ENCODE measurements around the gene BAHCC1. TPM values are rescaled to one million over a fixed set of nuclear protein-coding genes. Genes with fewer than 3 reads are reported as not detected.

The BAHCC1 gene
- total and polyA plus RNA-seq, 2 of the 8 experiments (the other 6 are each of a cell fraction or from before 2014, with no cell fraction given) = 0.26 to 0.58 TPM

GRCh38 chr17:81438688-81439087 is 43.4 kb downstream of the BAHCC1 start:
- H3K4me1 ChIP-seq (replicated peaks in 1 of 4; ENCODE audit: control insufficient read depth in 3 of 4, insufficient read depth in 4 of 4, low read length in 3 of 4) = peaks cover 0 to 2% (median under 1%) of the 10 kb centered on the region in 4 experiments; a peak in 3 of 7 replicates
- no peak overlapping the region for H3K4ac ChIP-seq (replicated peaks; ENCODE audit: insufficient read length, low read depth, low read length)
- H3K27me3 ChIP-seq (replicated peaks in 1 of 4; ENCODE audit: control insufficient read depth in 3 of 4, extremely low read depth in 1 of 4, insufficient read depth in 3 of 4, low read length in 3 of 4) = no peaks in the 10 kb centered on the region
- H3K27ac ChIP-seq (ENCODE audit: low read depth, low read length) = no peak overlapping the region
- H3K36me3 ChIP-seq (ENCODE audit: control insufficient read depth in 2 of 4, insufficient read depth in 4 of 4, low read length in 3 of 4) = no peaks in the 10 kb centered on the region
- TF ChIP-seq BACH1 (IDR thresholded peaks at IDR 0.05; ENCODE audit: low read length) = no peak
- no peak for DNase-seq (ENCODE audit: low read depth in 1 of 2, low spot score in 2 of 2)
- H3K56ac ChIP-seq (replicated peaks; ENCODE audit: insufficient read length, low read depth, low read length) = no peak overlapping the region
- H3K4me2 ChIP-seq (ENCODE audit: insufficient read depth in 1 of 2, low read depth in 2 of 2, low read length in 2 of 2) = no peak overlapping the region
- H2BK120ac ChIP-seq (replicated peaks; ENCODE audit: low read depth, low read length) = no peak overlapping the region
- H4K91ac ChIP-seq (replicated peaks; ENCODE audit: insufficient read length, low read length) = no peak overlapping the region
- H3K14ac ChIP-seq (ENCODE audit: insufficient read length) = no peak overlapping the region
- H4K20me1 ChIP-seq (replicated peaks in 1 of 2; ENCODE audit: control insufficient read depth in 1 of 2, insufficient read depth in 2 of 2, low read length in 2 of 2) = no peaks in the 10 kb centered on the region
- H3K23ac ChIP-seq (ENCODE audit: insufficient read length) = no peak overlapping the region
- H2AK5ac ChIP-seq (ENCODE audit: low read depth, low read length) = no peak overlapping the region
- H3K23me2 ChIP-seq (ENCODE audit: low read depth, low read length) = no peaks in the 10 kb centered on the region
- no peak for FAIRE-seq
- H3K18ac ChIP-seq (ENCODE audit: extremely low read depth, low read length) = no peak overlapping the region
- WGBS, 2 experiments (ENCODE audit: extremely low coverage in 1 of 2, insufficient coverage in 1 of 2, insufficient read length in 1 of 2, insufficient replicate concordance in 2 of 2, low coverage in 1 of 2, low lambda C conversion rate in 2 of 2, missing lambda C conversion rate in 1 of 2) = 78% methylated on average over 3 of the region's 10 CpGs; no CpG with 5 or more reads in 1 of the 2 experiments
- H3K4me3 ChIP-seq (ENCODE audit: extremely low read depth in 1 of 4, insufficient read depth in 2 of 4, low read depth in 3 of 4, low read length in 4 of 4) = no peak overlapping the region
- H2BK20ac ChIP-seq (ENCODE audit: low read length) = no peak overlapping the region
- H3K9ac ChIP-seq (replicated peaks in 1 of 4; ENCODE audit: extremely low read depth in 1 of 4, low read depth in 3 of 4, low read length in 3 of 4) = no peak overlapping the region
- no peak overlapping the region for H2BK15ac ChIP-seq (ENCODE audit: low read length)
- no peaks in the 10 kb centered on the region for H3K79me2 ChIP-seq (ENCODE audit: control insufficient read depth in 1 of 2, insufficient read depth in 2 of 2, low read length in 2 of 2)
- POLR2A ChIA-PET (ENCODE audit: partially characterized antibody) = interaction anchor here (0.8 to 1.3 kb wide), 3 partner anchors 18 to 75 kb away, joined by 3 to 4 read pairs (median 4); no protein-coding TSS in a partner anchor
- no peak overlapping the region for H4K5ac ChIP-seq (ENCODE audit: insufficient read length, low read depth, low read length)
- peak overlapping the region; percentile 51 for H4K8ac ChIP-seq (ENCODE audit: extremely low read depth, insufficient read depth, low read length)
- CTCF ChIA-PET (ENCODE audit: partially characterized antibody) = interaction anchor here (1.7 to 9.7 kb wide), 8 partner anchors 9 to 184 kb away, joined by 3 to 89 read pairs (median 28); partner anchors contain the start of gene BAHCC1
- no peak overlapping the region for H2BK5ac ChIP-seq (ENCODE audit: low read depth, low read length)
- no peaks in the 10 kb centered on the region for H3K79me1 ChIP-seq (ENCODE audit: low read depth, low read length)
- H2AFZ ChIP-seq (ENCODE audit: low read length) = no peak overlapping the region
- no peaks in the 10 kb centered on the region for H3K9me3 ChIP-seq (ENCODE audit: insufficient read depth in 2 of 2, low read depth in 1 of 2, low read length in 1 of 2)
- H2BK12ac ChIP-seq (ENCODE audit: low read depth, low read length) = no peak overlapping the region

Measured in H1 (cell line).